ENCODE results near the gene ELF1.
"Not testable (repeated sequence)": the region's sequence is repeated elsewhere in the genome, so short reads cannot be mapped to it uniquely, and the experiment has no call there.

Gene ELF1

DNA sequence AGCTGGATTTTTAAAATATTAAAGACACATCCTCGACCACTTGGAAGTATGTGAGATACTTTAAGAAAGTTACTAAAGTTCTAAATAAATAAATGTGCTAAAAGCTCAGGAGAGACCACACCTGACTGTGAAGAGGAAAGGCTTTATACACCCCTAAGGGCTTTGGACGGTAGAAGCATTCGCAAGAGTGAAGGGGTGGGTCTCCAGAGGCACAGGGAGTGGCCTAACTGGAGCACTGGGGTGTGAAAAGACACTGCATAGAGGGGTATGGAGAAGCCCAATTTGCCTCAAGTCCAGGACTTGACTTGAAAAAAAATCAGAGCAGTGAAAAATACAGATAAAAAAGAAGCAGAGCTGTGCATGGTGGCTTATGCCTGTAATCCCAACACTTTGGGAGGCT, 125.5 kb downstream of the ELF1 start:
- not testable (repeated sequence) for H3K36me3 ChIP-seq (ENCODE audit: insufficient read depth, low read length); H3K4me3 ChIP-seq (ENCODE audit: low read depth, low read length); H3K79me2 ChIP-seq (ENCODE audit: control insufficient read depth, insufficient read depth, low read length, unreplicated experiment); H2AFZ ChIP-seq (ENCODE audit: low read length, unreplicated experiment); H3K4me1 ChIP-seq (ENCODE audit: control insufficient read depth, insufficient read depth, low read length, unreplicated experiment); H3K27ac ChIP-seq (ENCODE audit: low read depth, low read length); H3K27me3 ChIP-seq (ENCODE audit: insufficient read depth, low read length)

DNA sequence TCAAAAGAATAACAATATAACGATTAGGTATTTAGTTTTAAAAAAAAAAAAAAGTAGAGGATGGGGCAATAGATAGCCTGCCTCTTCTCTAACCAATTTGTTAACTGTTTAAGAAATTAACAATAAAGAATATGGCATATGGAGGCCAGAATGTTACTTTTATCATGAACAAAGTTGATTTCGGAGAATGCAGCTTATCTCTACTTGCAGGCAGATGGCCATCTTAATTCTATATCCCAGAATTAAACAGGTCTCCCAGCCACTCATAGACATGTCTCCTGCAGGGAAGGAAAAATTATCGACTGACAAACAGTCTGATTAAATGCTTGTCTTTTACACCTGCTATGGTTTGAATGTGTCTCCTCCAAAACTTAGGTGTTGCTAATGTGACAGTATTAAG, 133.1 kb downstream of the ELF1 start:
- no peak overlapping the region for H3K4me3 ChIP-seq (ENCODE audit: low read depth, low read length)
- H3K4me1 ChIP-seq (ENCODE audit: control insufficient read depth, insufficient read depth, low read length, unreplicated experiment): no peaks in the 10 kb centered on the region
- no peaks in the 10 kb centered on the region for H3K27me3 ChIP-seq (ENCODE audit: insufficient read depth, low read length)
- H3K36me3 ChIP-seq (ENCODE audit: insufficient read depth, low read length): no peaks in the 10 kb centered on the region
- no peaks in the 10 kb centered on the region for H3K79me2 ChIP-seq (ENCODE audit: control insufficient read depth, insufficient read depth, low read length, unreplicated experiment)
- H2AFZ ChIP-seq (ENCODE audit: low read length, unreplicated experiment): no peak overlapping the region
- no peak overlapping the region for H3K27ac ChIP-seq (ENCODE audit: low read depth, low read length)

DNA sequence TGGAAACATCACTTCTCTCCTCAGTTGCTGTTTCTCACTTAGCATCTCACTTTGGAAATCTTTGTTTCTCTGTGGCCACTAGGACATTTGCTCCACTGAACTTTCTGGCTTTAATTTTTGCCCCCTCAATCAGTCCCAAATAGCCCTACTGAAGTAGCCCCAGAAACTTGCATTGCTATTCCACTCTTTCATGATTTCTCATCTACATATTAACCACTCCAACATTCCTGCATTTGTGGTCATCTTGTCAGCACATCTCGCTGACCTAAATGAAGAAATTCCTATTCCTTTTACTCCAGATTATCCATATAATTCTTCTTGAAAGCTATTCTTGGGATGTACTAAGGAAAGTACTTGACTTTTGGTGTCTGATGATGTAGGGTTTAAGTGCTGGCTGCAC, 134.9 kb downstream of the ELF1 start:
- not testable (repeated sequence) for H3K4me3 ChIP-seq (ENCODE audit: low read depth, low read length); H3K36me3 ChIP-seq (ENCODE audit: insufficient read depth, low read length); H3K79me2 ChIP-seq (ENCODE audit: control insufficient read depth, insufficient read depth, low read length, unreplicated experiment); H3K4me1 ChIP-seq (ENCODE audit: control insufficient read depth, insufficient read depth, low read length, unreplicated experiment); H3K27ac ChIP-seq (ENCODE audit: low read depth, low read length); H3K27me3 ChIP-seq (ENCODE audit: insufficient read depth, low read length); H2AFZ ChIP-seq (ENCODE audit: low read length, unreplicated experiment)
